ENCODE results near the gene PBX4.

The PBX4 gene

DNA sequence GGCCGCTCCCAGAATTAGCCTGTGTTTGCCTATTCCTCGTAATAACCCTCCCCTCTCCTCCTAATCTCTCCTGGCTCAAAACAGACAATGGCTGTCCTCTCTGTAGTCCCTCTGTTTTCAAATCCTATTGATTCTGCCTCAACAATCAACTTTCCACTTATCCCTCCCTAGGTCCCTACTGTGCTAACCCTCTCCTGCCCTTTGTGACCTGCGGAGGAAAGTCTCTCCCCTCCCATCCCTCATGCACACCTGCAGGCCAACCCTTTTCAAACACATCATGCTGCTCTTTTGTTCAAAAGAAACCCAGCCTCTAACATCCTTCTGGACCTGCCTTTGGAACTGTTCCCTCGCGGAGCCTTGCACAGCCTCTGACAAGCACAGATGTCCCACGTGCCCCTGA, 43.1 kb downstream of the PBX4 start:
- TF ChIP-seq, protein P1, sequence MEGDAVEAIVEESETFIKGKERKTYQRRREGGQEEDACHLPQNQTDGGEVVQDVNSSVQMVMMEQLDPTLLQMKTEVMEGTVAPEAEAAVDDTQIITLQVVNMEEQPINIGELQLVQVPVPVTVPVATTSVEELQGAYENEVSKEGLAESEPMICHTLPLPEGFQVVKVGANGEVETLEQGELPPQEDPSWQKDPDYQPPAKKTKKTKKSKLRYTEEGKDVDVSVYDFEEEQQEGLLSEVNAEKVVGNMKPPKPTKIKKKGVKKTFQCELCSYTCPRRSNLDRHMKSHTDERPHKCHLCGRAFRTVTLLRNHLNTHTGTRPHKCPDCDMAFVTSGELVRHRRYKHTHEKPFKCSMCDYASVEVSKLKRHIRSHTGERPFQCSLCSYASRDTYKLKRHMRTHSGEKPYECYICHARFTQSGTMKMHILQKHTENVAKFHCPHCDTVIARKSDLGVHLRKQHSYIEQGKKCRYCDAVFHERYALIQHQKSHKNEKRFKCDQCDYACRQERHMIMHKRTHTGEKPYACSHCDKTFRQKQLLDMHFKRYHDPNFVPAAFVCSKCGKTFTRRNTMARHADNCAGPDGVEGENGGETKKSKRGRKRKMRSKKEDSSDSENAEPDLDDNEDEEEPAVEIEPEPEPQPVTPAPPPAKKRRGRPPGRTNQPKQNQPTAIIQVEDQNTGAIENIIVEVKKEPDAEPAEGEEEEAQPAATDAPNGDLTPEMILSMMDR (IDR thresholded peaks at IDR 0.05; ENCODE audit: control extremely low read depth, extremely low read depth, low read depth, missing control alignments) = no peak
- no peak for DNase-seq (ENCODE audit: extremely low spot score)
- POLR2A ChIA-PET = no interaction called here
- CTCF ChIA-PET = interaction anchor here (1.2 to 1.5 kb wide), 2 partner anchors 15 to 23 kb away, joined by 3 to 4 read pairs; no protein-coding TSS in a partner anchor

DNA sequence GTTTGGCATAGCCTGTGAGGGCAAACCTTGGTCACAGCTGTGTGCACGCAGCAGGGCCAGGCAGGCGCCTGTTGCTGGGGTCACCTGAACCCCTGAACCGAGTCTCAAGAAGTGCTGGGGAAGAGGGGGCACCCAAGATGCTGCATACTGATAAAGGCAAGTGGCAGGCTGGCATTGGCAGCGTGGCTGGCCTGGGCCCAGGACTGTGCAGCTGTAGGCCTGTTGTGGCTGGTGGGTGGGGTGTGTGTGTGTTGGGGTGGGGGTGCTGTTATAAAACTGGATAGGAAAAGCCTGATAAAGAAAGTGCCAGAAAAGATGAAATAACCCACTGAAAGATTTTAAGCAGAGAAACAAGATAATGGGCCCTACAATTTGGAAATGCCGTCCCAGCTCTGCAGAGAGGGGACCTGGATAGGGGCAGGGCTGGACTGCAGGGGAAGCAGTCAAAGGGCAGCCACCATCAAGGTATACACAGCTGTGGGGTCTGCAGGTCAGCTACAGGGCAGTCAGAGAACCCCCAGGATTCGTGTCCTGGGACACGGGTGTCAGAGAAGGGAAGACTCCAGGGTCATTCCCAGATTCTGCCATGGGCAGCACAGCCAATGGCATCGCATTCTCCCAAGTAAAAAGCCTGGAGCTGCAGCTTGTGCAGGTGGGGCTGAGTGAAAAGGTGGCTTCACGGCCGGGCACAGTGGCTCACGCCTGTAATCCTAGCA, 47.3 kb downstream of the PBX4 start:
- ChIA-PET CTCF (interaction anchor here (8.5 kb wide), 1 partner anchor 17 kb away, joined by 93 read pairs; no protein-coding TSS in a partner anchor), POLR2A (interaction anchor here (0.5 to 0.6 kb wide), 2 partner anchors 157 to 413 kb away, joined by 3 to 7 read pairs; no protein-coding TSS in a partner anchor)
- TF ChIP-seq, protein P1 (IDR thresholded peaks at IDR 0.05; ENCODE audit: control extremely low read depth, extremely low read depth, low read depth, missing control alignments) = no peak
- DNase-seq (ENCODE audit: extremely low spot score) = no peak

DNA sequence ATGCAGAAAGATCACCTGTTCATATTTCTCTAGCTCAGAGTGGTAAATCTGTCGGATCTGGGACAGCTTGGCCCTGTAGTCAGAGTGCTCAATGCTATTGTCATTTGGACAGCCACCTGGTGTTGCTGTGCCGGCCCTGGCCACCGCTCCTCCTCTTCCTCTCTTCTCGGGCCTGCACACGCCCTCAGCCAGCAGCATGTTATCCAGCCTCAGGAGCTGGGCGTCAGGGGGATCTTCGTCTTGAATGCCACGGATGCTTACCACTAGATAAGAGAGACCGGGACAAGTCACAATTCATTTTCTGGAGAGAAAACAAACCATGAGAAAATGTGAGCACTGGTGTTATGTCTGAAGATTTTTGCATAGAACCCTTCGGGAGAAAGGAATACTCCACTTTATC, 47.9 kb downstream of the PBX4 start:
- TF ChIP-seq, protein P1 (IDR thresholded peaks at IDR 0.05; ENCODE audit: control extremely low read depth, extremely low read depth, low read depth, missing control alignments) = no peak
- DNase-seq (ENCODE audit: extremely low spot score) = no peak
- POLR2A ChIA-PET = interaction anchor here (0.6 kb wide), 1 partner anchor 414 kb away, joined by 3 read pairs; no protein-coding TSS in a partner anchor
- CTCF ChIA-PET = interaction anchor here (8.5 kb wide), 1 partner anchor 17 kb away, joined by 93 read pairs; no protein-coding TSS in a partner anchor

DNA sequence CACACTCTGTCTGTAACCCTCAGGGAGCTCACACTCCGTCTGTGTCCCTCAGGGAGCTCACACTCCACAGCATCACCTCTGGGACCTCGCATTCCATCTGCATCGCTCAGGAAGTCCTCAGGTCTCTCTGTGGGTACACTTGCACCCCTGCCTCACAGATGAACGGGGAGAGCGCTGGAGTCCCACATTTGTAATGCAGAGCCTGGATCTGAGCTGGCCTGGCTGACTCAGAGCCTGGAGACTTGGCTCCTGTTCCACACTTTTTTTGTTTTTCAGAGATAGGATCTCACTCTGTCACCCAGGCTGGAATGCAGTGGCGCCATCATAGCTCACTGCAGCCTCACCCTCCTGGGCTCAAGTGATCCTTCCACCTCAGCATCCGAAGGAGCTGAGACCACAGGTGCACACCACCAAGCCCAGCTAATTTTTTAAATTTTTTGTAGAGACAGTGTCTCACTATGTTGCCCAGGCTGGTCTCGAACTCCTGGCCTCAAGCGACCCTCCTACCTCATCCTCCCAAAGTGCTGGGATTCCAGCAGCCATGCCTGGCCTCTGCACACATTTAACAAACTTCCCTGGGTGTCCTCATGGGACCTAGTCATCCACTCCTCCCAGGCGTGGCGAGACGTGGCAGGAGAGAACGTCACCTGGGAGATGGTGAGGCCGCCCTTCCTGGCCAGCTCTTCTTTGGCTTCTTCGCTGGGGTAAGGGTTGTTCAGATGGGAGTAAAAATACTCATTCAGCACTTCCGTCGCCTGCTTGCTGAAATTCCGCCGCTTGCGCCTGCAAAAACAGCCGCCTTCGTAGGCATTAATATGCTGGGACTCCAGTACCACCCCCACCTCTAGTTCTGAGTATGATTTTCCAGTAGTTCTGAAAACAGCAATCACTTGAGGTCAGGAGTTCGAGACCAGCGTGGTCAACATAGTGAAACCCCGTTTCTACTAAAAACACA, 49.4 kb downstream of the PBX4 start:
- TF ChIP-seq, protein P1 (IDR thresholded peaks at IDR 0.05; ENCODE audit: control extremely low read depth, extremely low read depth, low read depth, missing control alignments) = no peak
- CTCF ChIA-PET = interaction anchor here (0.6 to 8.5 kb wide), 6 partner anchors 9 to 44 kb away, joined by 3 to 93 read pairs (median 4); no protein-coding TSS in a partner anchor
- POLR2A ChIA-PET = interaction anchor here (0.6 kb wide), 1 partner anchor 11 kb away, joined by 3 read pairs; no protein-coding TSS in a partner anchor
- no peak for DNase-seq (ENCODE audit: extremely low spot score)

DNA sequence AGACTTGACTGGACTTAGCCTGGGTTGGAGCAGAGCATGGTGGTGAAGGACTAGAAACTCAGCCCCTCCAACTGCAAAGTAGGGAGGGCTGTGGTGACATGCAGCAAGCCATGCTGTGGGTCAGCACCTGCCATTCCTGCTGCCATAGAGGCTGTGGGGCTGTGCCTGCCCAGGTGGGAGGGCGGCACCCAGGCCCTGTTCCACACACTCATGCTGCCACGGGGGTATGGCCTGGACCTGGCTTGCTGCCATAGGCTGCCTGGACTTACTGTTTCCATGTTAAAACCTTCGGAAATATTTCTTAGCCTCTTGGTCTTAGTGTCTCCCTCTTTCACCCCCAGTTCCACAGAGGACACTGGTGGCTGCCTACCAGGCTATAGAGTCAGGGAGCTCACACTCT, 51.1 kb downstream of the PBX4 start:
- CTCF ChIA-PET = interaction anchor here (2.1 to 8.5 kb wide), 3 partner anchors 9 to 35 kb away, joined by 5 to 93 read pairs (median 7); no protein-coding TSS in a partner anchor
- TF ChIP-seq, protein P1 (IDR thresholded peaks at IDR 0.05; ENCODE audit: control extremely low read depth, extremely low read depth, low read depth, missing control alignments) = no peak

DNA sequence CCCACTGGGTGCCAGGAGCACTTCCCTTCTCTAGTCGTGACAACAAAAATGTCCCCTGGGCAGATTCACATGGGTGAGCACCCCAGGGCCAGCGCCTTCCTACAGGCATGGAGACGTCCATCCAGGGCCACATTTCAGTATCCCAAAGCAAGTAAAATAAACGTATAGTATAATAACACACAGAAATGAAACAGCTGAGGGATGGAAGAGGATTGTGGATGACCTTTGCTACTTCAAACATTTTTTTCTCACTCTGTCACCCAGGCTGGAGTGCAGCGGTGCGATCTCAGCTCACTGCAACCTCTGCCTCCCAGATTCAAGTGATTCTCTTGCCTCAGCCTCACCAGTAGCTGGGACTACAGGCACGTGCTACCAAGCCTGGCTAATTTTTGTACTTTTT, 52.2 kb downstream of the PBX4 start:
- DNase-seq (ENCODE audit: extremely low spot score) = no peak
- ChIA-PET CTCF (interaction anchor here (2.4 to 8.5 kb wide), 2 partner anchors 12 to 34 kb away, joined by 5 to 93 read pairs; no protein-coding TSS in a partner anchor), POLR2A (no interaction called here)
- TF ChIP-seq, protein P1 (IDR thresholded peaks at IDR 0.05; ENCODE audit: control extremely low read depth, extremely low read depth, low read depth, missing control alignments) = no peak

More for the DNA sequence above, 51.1 kb downstream of the PBX4 start:
- POLR2A ChIA-PET = no interaction called here
- DNase-seq (ENCODE audit: extremely low spot score) = no peak

Measured in GM10248 (cell line).